Measurements from ENCODE around the gene SNAI3. TPM values are rescaled to one million over a fixed set of nuclear protein-coding genes. Genes with fewer than 3 reads are reported as not detected.

Gene SNAI3
- total and polyA plus RNA-seq, 2 of the 4 experiments (the other 2 are of a cell fraction) = 0.21 TPM; not detected in 1

GRCh38 chr16:88723507-88723887 is 37.2 kb upstream of the SNAI3 start:
- Histone ChIP-seq H3K9me1 (ENCODE audit: insufficient read depth, low read length) (no peaks in the 10 kb centered on the region), H2BK20ac (ENCODE audit: low read depth, low read length) (no peak overlapping the region), H2AK9ac (replicated peaks; ENCODE audit: low read depth, low read length, poor library complexity) (no peak overlapping the region), H4K20me1 (ENCODE audit: insufficient read depth, low read length) (peaks cover 7% of the 10 kb centered on the region), H3K36me3 (ENCODE audit: control insufficient read depth, insufficient read depth, low read length) (peaks cover 92% of the 10 kb centered on the region), H4K8ac (ENCODE audit: low read depth in 2 of 2, low read length in 2 of 2) (no peak overlapping the region), H3K4me3 (ENCODE audit: insufficient read depth, low read depth, low read length) (no peak overlapping the region), H2AK5ac (ENCODE audit: low read depth, low read length) (no peak overlapping the region), H3K4me2 (ENCODE audit: low read depth, low read length) (no peak overlapping the region), H2BK120ac (ENCODE audit: low read depth, low read length) (no peak overlapping the region), H3K27ac (ENCODE audit: insufficient read depth, low read length) (no peak overlapping the region), H3K18ac (ENCODE audit: low read depth, low read length) (no peak overlapping the region), H2AFZ (replicated peaks; ENCODE audit: low read length, poor library complexity) (no peak overlapping the region), H4K91ac (ENCODE audit: insufficient read depth, low read depth, low read length) (no peak overlapping the region), H3K23ac (ENCODE audit: low read depth, low read length) (no peak overlapping the region), H3K27me3 (ENCODE audit: control insufficient read depth, insufficient read depth, low read length) (no peaks in the 10 kb centered on the region), H2BK15ac (ENCODE audit: low read depth, low read length) (no peak overlapping the region), H3K4ac (ENCODE audit: low read depth, low read length) (no peak overlapping the region), H3K9ac (ENCODE audit: low read depth, low read length) (no peak overlapping the region), H3K79me1 (ENCODE audit: low read depth in 1 of 2, low read length in 2 of 2) (peaks cover 0 to 16% of the 10 kb centered on the region in 2 experiments; a peak in 3 of 4 replicates), H3K9me3 (ENCODE audit: control insufficient read depth, insufficient read depth, low read length) (no peaks in the 10 kb centered on the region), H4K5ac (ENCODE audit: low read depth, low read length) (no peak overlapping the region), H2BK5ac (ENCODE audit: low read depth, low read length, poor library complexity, severe bottlenecking) (no peak overlapping the region), H3K14ac (replicated peaks; ENCODE audit: low read depth, low read length) (no peak overlapping the region), H3K4me1 (ENCODE audit: control insufficient read depth, insufficient read depth, low read length) (no peaks in the 10 kb centered on the region), H3K56ac (ENCODE audit: extremely low read depth, insufficient read depth, low read length) (no peak overlapping the region)
- TF ChIP-seq RAD21 (IDR thresholded peaks at IDR 0.05; ENCODE audit: low read length) (no peak), MAFK (IDR thresholded peaks at IDR 0.05; ENCODE audit: low read depth, low read length) (no peak)
- intact Hi-C loops (cut with micrococcal nuclease) (no loop called here), dilution Hi-C loops (cut with HindIII; ENCODE audit: low sequenced_read_pairs, unreplicated experiment) (no loop called here), in situ Hi-C loops (cut with MboI; ENCODE audit: low sequenced_read_pairs) (no loop called here)
- BruUV-seq (replicated peaks) = no TSS peak
- ChIA-PET POLR2A (ENCODE audit: unreplicated experiment) (no interaction called here), CTCF (no interaction called here)
- WGBS, 2 experiments (ENCODE audit: extremely low coverage in 2 of 2, insufficient read length in 1 of 2) = 92% methylated on average over 3 of the region's 8 CpGs; no CpG with 5 or more reads in 1 of the 2 experiments
- DNase-seq = no peak
- ATAC-seq (ENCODE audit: low read depth) = no peak

Measured in IMR-90 (cell line).